Dedifferentiated amniotic fluid mesenchymal stem cell (primary cell): Measurements from ENCODE around the gene SLC25A46.
"Not testable (repeated sequence)": the region's sequence is repeated elsewhere in the genome, so short reads cannot be mapped to it uniquely, and the experiment has no call there.

Experiments used
- DNase-seq: peaks from one replicate; pipeline ENCODE4 v3.0.0-alpha.2; 2016; ENCODE audit errors: extremely low spot score

Gene SLC25A46

GRCh38 chr5:110757118-110757729, 18.4 kb downstream of the SLC25A46 start:
- peak; percentile 75 for DNase-seq

- no peak for DNase-seq
Observed at GRCh38 chr5:110760158-110760557, 21.4 kb downstream of the SLC25A46 start.

- peak; percentile 63 for DNase-seq
Observed at GRCh38 chr5:110768138-110768860, 29.5 kb downstream of the SLC25A46 start.

DNA sequence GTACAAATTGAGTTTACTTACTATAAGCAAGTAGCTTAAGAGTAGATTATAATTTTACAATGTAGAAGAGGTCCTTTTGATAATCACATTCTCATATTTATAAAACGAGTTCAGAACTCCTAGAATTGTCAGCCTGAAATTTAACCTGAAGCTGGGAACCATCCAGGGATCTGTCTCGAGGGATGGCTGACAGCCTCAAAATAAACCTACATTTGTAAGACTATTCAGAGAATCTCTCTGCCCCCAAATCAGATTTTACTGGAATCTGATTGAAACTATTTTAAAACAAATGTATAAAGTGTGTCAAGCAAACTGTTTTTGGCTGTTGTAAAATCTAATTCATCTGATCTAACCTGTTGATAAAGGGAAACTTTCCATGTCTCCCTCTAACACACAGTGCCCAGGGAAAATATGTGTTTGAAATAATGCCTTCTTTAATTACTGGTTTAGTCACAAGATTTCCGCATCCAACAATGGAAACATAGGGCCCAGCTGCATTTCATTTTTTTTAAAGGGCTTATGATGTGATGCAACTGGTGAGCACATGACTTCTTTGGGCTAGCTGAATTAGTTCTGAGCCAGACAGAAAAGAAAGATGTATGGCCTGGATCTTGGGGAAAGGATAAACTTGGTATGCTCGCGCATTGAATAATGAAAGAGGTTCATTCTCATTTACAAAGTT, 30.3 kb downstream of the SLC25A46 start:
- DNase-seq = peak; percentile 93

- no peak for DNase-seq
Observed at GRCh38 chr5:110770286-110770685, 31.5 kb downstream of the SLC25A46 start.

DNA sequence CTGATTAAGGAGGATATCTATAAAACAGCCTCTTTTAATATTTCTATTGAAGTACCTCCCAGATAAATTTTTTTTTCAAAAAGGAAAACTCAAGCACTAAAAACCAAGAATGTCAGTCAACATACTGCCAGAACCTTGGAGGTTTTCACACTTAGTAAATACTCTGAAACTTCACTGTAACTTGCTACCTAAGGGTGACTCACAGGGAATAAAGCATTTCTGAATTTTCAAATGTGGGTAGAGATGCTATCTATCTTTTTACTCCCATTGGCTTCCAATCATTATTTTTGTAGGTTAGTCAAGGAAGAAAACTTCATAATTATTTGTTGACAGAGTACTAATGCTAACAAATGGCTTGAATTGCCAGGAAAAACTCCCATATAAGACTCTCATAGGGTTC, 46.1 kb downstream of the SLC25A46 start:
- no peak for DNase-seq

DNA sequence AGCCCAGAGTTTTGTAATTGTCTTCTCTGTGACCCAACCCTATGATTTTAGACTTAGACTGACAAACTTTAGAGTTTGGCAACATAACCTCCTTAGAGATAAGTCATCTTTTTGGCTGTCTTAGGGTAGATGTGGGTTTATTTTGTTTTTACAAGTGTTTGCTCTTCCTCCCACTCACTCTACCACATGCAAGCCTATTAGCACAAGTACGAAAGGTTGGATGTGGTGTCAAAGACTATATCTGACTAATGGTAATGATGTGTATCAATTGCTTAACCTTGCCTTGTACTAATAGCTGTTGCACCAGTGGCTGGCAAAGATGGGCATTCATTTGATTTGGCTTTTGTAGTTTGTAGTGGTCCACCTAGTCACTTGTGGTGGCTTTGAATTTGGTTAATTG, 46.5 kb downstream of the SLC25A46 start:
- no peak for DNase-seq

DNA sequence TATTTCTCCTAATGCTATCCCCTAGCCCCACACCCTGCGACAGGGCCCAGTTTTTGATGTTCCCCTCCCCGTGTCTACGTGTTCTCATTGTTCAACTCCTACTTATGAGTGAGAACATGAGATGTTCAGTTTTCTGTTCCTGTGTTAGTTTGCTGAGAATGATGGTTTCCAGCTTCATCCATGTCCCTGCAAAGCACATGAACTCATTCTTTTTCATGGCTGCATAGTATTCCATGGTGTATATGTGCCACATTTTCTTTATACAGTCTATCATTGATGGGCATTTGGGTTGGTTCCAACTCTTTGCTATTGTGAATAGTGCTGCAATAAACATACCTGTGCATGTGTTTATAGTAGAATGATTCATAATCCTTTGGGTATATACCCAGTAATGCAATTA, 49.2 kb downstream of the SLC25A46 start:
- not testable (repeated sequence) for DNase-seq

DNA sequence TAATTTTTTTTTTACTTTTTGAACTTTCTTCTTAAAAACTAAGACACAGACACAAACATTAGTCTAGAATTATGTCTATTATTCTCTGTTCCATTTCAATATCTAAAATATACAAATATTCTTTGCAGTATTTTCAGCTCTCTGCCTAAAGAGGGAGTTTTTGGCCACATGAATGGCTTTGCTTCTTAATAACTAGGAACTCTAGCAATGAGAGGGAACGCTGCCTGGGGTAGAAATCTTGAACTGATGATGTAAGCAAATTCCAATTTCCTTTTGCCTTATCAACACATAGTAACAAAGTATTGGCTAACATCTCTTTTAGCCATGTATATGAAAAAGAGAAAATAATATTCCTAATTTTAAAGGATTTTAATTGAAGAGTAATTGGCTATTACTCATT, 51.9 kb downstream of the SLC25A46 start:
- peak; percentile 75 for DNase-seq

DNA sequence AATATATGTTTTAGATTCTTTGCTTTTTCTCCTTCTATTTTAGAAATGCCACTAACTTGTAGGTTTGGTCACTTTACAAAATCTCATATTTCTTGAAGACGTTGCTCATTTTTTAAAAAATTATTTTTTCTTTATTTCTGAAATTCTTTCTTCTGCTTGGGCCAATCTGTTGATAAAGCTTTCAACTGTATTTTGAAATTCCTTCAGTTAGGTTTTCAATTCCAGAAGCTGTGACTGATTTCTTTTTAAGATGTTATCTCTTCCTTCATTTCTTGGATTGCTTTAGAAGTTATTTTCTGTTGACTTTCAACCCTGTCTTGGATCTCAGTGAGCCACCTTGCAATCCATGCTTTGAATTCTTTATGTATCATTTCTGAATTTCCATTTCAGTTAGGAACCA, 64.2 kb downstream of the SLC25A46 start:
- no peak for DNase-seq

DNA sequence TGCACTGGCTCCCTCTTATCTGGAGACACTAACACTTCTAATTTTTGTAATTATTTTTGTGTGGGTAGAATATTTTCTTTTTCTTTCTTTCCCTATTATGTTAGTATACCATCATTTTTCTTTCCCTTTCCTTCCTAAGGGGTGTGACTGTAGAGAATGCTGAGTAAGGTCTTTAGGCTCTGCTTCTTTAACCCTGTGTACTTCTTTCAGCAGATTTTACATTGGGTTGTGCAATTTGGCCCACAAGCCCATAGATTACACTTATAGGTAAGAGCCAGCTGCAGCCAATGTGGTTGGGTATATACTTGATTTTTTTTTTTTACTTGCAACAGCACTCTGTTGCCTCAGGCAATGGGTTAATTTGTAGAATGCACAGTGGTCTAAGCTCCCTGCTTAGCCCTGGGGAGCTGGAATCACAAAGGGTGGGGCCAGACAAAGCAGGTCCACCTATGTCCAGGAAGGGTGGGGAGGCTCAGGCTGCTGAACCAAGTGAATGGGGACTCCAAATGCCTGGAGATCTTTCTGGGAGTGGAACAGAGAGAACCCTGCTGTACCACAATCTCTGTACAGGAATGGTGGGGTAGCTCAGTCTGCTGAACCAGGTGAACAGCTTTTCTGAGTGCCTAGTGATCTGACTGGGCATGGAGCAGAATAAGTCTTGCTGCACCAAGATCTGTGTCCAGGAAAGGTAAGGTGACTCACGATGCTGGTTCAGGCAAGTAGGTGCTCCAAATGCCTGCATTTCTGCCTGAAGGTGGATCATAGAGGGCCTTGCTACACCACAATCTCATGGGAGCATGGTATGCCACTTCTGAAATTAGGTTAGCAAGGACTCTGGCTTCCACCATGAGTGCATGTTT, 64.9 kb downstream of the SLC25A46 start:
- no peak for DNase-seq

- no peak for DNase-seq
Observed at GRCh38 chr5:110807169-110807568, 68.4 kb downstream of the SLC25A46 start.

DNA sequence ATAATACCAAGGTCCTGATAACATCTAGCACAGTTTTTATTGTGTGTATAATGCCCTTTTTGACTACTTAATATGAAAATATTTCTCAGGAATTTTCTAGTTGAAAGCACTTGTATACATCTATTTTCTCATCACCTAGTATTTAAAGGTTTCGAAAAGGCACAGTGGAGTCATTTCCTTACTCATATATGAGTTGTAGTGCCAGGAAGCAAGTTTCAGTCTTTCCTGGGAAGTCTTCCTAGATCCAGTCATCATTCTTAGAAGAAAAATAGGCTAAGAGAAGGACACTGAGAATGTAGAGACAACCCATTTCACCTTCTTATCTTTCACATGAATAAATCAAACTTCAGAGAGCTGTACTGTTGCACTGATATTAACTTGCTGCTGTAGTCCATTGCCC, 70.2 kb downstream of the SLC25A46 start:
- DNase-seq = no peak
